Spleen (tissue), 11 donors: Measurements from ENCODE around the gene PGP. TPM values are rescaled to one million over a fixed set of nuclear protein-coding genes. Genes with fewer than 3 reads are reported as not detected.
A peak's percentile ranks its signal among the peaks of the same experiment; 100 is the strongest.

Experiments
- DNase-seq: peaks from one replicate; pipeline ENCODE4 v3.0.0-alpha.2; 2020
- H3K27ac ChIP-seq, 8 donors: fragments of 200-600 bp; sonication (generic) in 7 of 8; 1 replicate in 4 of 8; 2 replicates in 4 of 8; pipeline versions ENCODE4 v1.5.0 to v1.8.0; 2016 to 2021; ENCODE audit warnings: inconsistent platforms in 4 of 8, mild to moderate bottlenecking in 4 of 8, moderate library complexity in 1 of 8
- H3K27me3 ChIP-seq, 7 donors: fragments of 200-600 bp; sonication (generic) in 6 of 7; replicated peaks in 1 of 7; 1 replicate in 4 of 7; 2 replicates in 3 of 7; pipeline versions ENCODE4 v1.5.0 to v1.8.0; 2016 to 2021; ENCODE audit warnings: inconsistent platforms in 3 of 7, mild to moderate bottlenecking in 1 of 7
- H3K36me3 ChIP-seq, 6 donors: fragments of 200-600 bp; sonication (generic) in 5 of 6; 1 replicate in 4 of 6; 2 replicates in 2 of 6; pipeline versions ENCODE4 v1.5.0 to v1.8.0; 2016 to 2021; ENCODE audit warnings: inconsistent platforms in 2 of 6
- H3K4me1 ChIP-seq, 6 donors: fragments of 200-600 bp; sonication (generic) in 5 of 6; 1 replicate in 3 of 6; 2 replicates in 3 of 6; pipeline versions ENCODE4 v1.5.0 to v1.8.0; 2016 to 2021; ENCODE audit warnings: inconsistent platforms in 3 of 6
- H3K4me3 ChIP-seq, 8 donors: fragments of 200-600 bp; sonication (generic) in 7 of 8; 1 replicate in 4 of 8; 2 replicates in 4 of 8; pipeline versions ENCODE4 v1.5.0 to v1.8.0; 2016 to 2021; ENCODE audit warnings: inconsistent platforms in 4 of 8, mild to moderate bottlenecking in 4 of 8, moderate library complexity in 2 of 8
- H3K9me3 ChIP-seq, 8 donors: fragments of 200-600 bp; sonication (generic) in 7 of 8; 1 replicate in 4 of 8; 2 replicates in 4 of 8; pipeline versions ENCODE4 v1.5.0 to v1.8.0; 2016 to 2021; ENCODE audit warnings: inconsistent platforms in 4 of 8
- POLR2A ChIP-seq, 3 donors: fragments of 450-650 bp; IDR thresholded peaks; one replicate each; pipeline ENCODE4 v1.5.1; 2017; ENCODE audit warnings: antibody characterized with exemption in 3 of 3, mild to moderate bottlenecking in 1 of 3
- POLR2AphosphoS5 ChIP-seq, 3 donors: sonication (generic); formaldehyde crosslinking; IDR thresholded peaks; one replicate each; pipeline ENCODE4 v1.5.1; 2017; ENCODE audit warnings: antibody characterized with exemption in 3 of 3
- WGBS, 5 donors: extraction: QIAGEN DNeasy Blood & Tissue Kit in 3 of 5; methylation state at CpG; one replicate each; pipeline versions ENCODE4 v1.1.5 to v1.1.7; 2013 to 2018; 5-methylcytosine and 5-hydroxymethylcytosine counted together
- intact Hi-C: fragments of 100-400 bp; cut with DNase I; formaldehyde crosslinking; loops from one replicate; pipeline ENCODE4 v1.15.0; 2023; ENCODE audit warnings: low total_unique reads
- polyA plus RNA-seq, 3 donors: library from polyadenylated mRNA; stranded (reverse); fragments of 200-250 nt; gene quantifications; one replicate each; pipeline ENCODE4 v1.2.1, GENCODE V29; 2013
- total RNA-seq, 7 donors: library from RNA; depleted of rRNA in 3 of 7; stranded (reverse); fragments of >200 nt in 3 of 7; fragmentation: NEBNext Ultra II Directional in 4 of 7; extraction: Animal tissue kit (Norgen Biotek cat#: 25700) in 4 of 7; gene quantifications; one replicate each; pipeline versions ENCODE4 v1.1.0 to v1.2.1, GENCODE V29; 2016 to 2021
- TF ChIP-seq, protein P1 (sequence below), 11 experiments: fragments of 200-600 bp in 7 of 11; fragments of 450-650 bp in 4 of 11; sonication (generic) in 4 of 11; IDR thresholded peaks in 8 of 11; conservative IDR thresholded peaks in 3 of 11; 1 replicate in 7 of 11; 2 replicates in 4 of 11; pipeline versions ENCODE4 v1.4.0 to v1.8.0; 2016 to 2021; ENCODE audit warnings: antibody characterized with exemption in 11 of 11, inconsistent platforms in 4 of 11, mild to moderate bottlenecking in 1 of 11
- donor health status: healthy with polysubstance abuse.
- donor health status: DM: no; HTN: no; CAD: no; lungs with moderate emphysema.
- donor health status: DM: no; HTN: no; CAD: no.
- donor health status: Bipolar disorder and iron deficiency.
- donor health status: healthy.
- donor health status: DM: no; HTN: no; CAD: no.
- donor health status: DM: yes; HTN: yes; CAD: no.

The PGP gene
- total and polyA plus RNA-seq, 10 donors, result 9.3 to 20.2 (median 13.7) TPM

DNA sequence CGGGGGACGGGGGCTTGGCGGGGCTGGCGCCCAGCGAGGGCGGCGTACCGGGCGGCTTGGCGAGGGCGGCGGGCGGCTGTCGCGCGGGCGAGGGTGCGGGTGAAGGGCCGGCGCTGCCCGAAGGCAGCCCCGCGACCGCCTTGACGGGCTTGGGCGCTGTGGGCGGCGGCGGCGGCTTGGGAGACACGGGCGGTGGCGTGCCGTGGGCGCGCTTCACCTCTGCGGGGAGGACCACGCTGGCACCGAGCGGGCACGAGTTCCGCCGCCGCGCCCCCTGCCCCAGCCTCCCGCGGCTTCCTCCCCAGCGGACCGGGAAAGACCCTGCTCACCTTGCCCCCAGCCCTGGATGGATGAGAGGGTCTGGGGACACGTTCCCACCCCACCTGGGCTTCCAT lies 35.5 kb downstream of the PGP start:
- intact Hi-C loops, result no loop called here
- H3K4me1 ChIP-seq, result peaks cover 0 to 17% (median 4%) of the 10 kb centered on the region in 6 donors
- H3K9me3 ChIP-seq, result peaks cover 0 to 6% (median 0%) of the 10 kb centered on the region in 8 donors
- H3K27me3 ChIP-seq, result no peaks in the 10 kb centered on the region
- TF ChIP-seq, protein P1, sequence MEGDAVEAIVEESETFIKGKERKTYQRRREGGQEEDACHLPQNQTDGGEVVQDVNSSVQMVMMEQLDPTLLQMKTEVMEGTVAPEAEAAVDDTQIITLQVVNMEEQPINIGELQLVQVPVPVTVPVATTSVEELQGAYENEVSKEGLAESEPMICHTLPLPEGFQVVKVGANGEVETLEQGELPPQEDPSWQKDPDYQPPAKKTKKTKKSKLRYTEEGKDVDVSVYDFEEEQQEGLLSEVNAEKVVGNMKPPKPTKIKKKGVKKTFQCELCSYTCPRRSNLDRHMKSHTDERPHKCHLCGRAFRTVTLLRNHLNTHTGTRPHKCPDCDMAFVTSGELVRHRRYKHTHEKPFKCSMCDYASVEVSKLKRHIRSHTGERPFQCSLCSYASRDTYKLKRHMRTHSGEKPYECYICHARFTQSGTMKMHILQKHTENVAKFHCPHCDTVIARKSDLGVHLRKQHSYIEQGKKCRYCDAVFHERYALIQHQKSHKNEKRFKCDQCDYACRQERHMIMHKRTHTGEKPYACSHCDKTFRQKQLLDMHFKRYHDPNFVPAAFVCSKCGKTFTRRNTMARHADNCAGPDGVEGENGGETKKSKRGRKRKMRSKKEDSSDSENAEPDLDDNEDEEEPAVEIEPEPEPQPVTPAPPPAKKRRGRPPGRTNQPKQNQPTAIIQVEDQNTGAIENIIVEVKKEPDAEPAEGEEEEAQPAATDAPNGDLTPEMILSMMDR (IDR thresholded peaks at IDR 0.05 in 8 of 11, conservative IDR thresholded peaks at IDR 0.05 in 3 of 11), result no peak
- no peak for TF ChIP-seq POLR2A (IDR thresholded peaks at IDR 0.05)
- no peak for TF ChIP-seq POLR2AphosphoS5 (IDR thresholded peaks at IDR 0.05)
- no peak for DNase-seq
- no peak overlapping the region for H3K4me3 ChIP-seq
- H3K27ac ChIP-seq, result no peak overlapping the region
- WGBS, 5 donors, result 41 to 68% (median 60%) methylated on average over 2 to 50 of the region's 50 CpGs
- H3K36me3 ChIP-seq, result peaks cover 2 to 49% (median 40%) of the 10 kb centered on the region in 6 donors

DNA sequence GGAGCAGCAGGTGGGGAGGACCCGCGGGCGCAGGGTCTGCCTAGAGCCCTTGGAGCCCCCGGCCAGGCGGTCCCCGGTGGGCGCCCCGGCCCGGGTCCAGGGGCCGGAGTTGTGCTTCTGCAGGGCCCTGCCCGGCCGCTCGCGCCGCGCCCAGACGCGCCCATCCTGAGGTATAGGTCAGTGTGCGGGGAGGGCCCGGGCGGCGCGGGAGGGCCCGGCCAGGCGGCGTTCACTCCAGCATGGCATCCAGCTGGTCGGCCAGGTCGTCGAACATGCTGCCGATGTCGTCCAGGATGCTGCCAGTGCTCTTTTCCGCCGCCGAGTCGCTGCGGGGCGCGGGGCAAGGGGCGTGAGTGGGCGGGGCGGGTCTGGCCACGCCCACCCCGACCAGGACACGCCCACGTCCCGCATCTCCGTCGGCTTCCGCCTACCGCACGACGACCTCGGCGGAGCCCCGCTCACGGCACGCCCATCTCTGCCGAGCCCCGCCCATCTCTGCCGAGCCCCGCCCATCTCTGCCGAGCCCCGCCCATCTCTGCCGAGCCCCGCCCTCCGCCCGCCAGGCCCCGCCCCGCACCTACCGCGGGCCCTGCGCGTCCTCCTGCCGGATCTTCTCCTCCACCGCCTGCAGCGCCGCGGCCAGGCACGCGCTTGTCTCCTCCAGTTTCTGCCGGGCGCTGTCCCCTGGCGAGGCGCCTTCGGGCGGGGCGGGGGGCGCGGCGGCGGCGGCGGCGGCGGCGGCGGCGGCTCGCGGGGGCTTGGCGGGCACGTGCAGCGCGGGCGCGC lies 36.1 kb downstream of the PGP start:
- no peak overlapping the region for H3K4me3 ChIP-seq
- no peak overlapping the region for H3K27ac ChIP-seq
- no peaks in the 10 kb centered on the region for H3K27me3 ChIP-seq
- TF ChIP-seq, protein P1 (IDR thresholded peaks at IDR 0.05 in 8 of 11, conservative IDR thresholded peaks at IDR 0.05 in 3 of 11), result no peak
- peak in 2 of 3 donors; percentile 42 to 62 for TF ChIP-seq POLR2AphosphoS5 (IDR thresholded peaks at IDR 0.05)
- TF ChIP-seq POLR2A (IDR thresholded peaks at IDR 0.05), result no peak
- intact Hi-C loops, result no loop called here
- 29 to 58% (median 42%) methylated on average over 50 to 106 of the region's 106 CpGs for WGBS, 5 donors
- DNase-seq, result no peak
- H3K36me3 ChIP-seq, result peaks cover 4 to 55% (median 46%) of the 10 kb centered on the region in 6 donors
- H3K9me3 ChIP-seq, result peaks cover 0 to 6% (median 0%) of the 10 kb centered on the region in 8 donors
- peaks cover 0 to 23% (median 7%) of the 10 kb centered on the region in 6 donors for H3K4me1 ChIP-seq

DNA sequence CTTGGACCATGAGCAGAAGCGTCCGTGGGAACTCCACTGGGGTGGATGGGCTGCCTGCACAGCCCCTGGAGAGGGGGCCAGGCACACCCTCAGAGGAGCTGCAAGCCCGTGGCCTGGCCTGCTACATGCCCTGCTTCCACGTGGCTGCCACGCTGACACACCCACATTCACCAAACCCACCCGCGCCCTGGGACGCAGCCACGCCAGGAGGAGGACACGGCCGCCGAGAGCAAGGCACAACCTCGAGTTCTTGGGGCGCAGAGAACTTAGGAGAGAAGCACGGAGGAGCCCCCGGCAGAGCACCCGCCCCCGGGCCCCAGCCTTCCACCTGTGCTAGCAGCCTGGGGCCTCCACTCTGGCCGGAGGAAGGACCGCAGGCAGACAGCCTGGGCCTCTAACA lies 37.1 kb downstream of the PGP start:
- Histone ChIP-seq H3K27ac (no peak overlapping the region), H3K27me3 (no peaks in the 10 kb centered on the region), H3K36me3 (peaks cover 4 to 64% (median 55%) of the 10 kb centered on the region in 6 donors), H3K4me3 (no peak overlapping the region), H3K4me1 (peaks cover 0 to 32% (median 12%) of the 10 kb centered on the region in 6 donors), H3K9me3 (peaks cover 0 to 6% (median 0%) of the 10 kb centered on the region in 8 donors)
- TF ChIP-seq POLR2AphosphoS5 (IDR thresholded peaks at IDR 0.05), result peak in 2 of 3 donors; percentile 28 to 62
- TF ChIP-seq POLR2A (IDR thresholded peaks at IDR 0.05), result no peak
- 91 to 97% (median 94%) methylated on average over 20 of the region's 20 CpGs for WGBS, 5 donors
- DNase-seq, result no peak
- intact Hi-C loops, result no loop called here

DNA sequence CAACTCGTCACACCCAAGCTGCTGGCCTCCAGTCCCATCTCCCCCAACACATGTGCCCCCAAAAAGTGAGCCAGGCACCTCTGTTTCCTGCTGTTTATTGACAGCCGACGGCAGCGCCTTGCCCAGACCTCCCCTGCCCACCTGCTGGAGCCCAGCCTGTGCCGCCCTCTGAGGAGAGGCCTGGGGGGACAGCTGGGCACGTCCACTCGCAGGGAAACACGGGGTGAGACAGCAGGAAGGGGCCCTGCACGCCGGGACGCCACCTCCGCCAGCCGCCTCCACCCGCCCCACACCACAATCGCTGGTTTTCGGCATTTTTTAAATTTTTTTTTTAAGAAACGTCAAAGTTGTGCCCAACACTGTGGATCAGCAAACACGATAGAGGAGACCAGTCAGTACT lies 37.5 kb downstream of the PGP start:
- 88 to 93% (median 91%) methylated on average over 13 to 18 of the region's 18 CpGs for WGBS, 5 donors
- H3K27ac ChIP-seq, result no peak overlapping the region
- peaks cover 4 to 69% (median 59%) of the 10 kb centered on the region in 6 donors for H3K36me3 ChIP-seq
- no peak for DNase-seq
- peaks cover 0 to 6% (median 0%) of the 10 kb centered on the region in 8 donors for H3K9me3 ChIP-seq
- peaks cover 0 to 36% (median 14%) of the 10 kb centered on the region in 6 donors for H3K4me1 ChIP-seq
- H3K4me3 ChIP-seq, result no peak overlapping the region
- no peaks in the 10 kb centered on the region for H3K27me3 ChIP-seq
- TF ChIP-seq POLR2AphosphoS5 (IDR thresholded peaks at IDR 0.05), result no peak
- TF ChIP-seq, protein P1 (IDR thresholded peaks at IDR 0.05 in 8 of 11, conservative IDR thresholded peaks at IDR 0.05 in 3 of 11), result no peak
- intact Hi-C loops, result no loop called here
